ENCODE data around the gene SLC9C1. TPM values are rescaled to one million over a fixed set of nuclear protein-coding genes. Genes with fewer than 3 reads are reported as not detected.

SLC9C1 gene
- total RNA-seq, 1 experiment from 2014 or later, result not detected

DNA sequence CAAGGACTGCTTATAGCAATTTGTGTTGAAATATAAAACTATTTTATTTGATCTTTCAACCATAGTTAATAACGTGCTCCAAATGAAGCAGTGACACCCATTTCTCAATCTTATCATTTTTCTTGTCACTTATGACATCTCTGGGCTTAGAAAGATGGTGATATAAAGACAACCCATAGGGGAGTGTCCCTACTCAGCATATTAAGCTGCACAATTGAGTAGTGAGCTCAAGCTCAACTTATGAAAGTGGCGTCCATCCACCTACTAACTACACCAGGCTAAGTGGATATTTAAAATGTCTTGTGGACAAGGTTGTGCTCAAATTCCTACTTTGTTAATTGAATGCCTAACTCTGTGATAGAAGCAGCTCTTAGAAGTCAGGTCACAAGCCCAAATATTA lies 46.7 kb downstream of the SLC9C1 start:
- no peaks in the 10 kb centered on the region for H3K9me3 ChIP-seq (ENCODE audit: low read depth, low read length, poor library complexity, severe bottlenecking)
- TF ChIP-seq, protein P1, sequence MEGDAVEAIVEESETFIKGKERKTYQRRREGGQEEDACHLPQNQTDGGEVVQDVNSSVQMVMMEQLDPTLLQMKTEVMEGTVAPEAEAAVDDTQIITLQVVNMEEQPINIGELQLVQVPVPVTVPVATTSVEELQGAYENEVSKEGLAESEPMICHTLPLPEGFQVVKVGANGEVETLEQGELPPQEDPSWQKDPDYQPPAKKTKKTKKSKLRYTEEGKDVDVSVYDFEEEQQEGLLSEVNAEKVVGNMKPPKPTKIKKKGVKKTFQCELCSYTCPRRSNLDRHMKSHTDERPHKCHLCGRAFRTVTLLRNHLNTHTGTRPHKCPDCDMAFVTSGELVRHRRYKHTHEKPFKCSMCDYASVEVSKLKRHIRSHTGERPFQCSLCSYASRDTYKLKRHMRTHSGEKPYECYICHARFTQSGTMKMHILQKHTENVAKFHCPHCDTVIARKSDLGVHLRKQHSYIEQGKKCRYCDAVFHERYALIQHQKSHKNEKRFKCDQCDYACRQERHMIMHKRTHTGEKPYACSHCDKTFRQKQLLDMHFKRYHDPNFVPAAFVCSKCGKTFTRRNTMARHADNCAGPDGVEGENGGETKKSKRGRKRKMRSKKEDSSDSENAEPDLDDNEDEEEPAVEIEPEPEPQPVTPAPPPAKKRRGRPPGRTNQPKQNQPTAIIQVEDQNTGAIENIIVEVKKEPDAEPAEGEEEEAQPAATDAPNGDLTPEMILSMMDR (conservative IDR thresholded peaks at IDR 0.05; ENCODE audit: low read depth, low read length), result no peak
- no peak for TF ChIP-seq EZH2 (IDR thresholded peaks at IDR 0.05; ENCODE audit: borderline replicate concordance, low read depth, low read length, poor library complexity, severe bottlenecking)
- POLR2A ChIA-PET (ENCODE audit: low non-redundant PET), result no interaction called here
- no TSS peak for BruUV-seq (replicated peaks)
- DNase-seq (ENCODE audit: low spot score), result no peak
- intact Hi-C loops (cut with micrococcal nuclease; ENCODE audit: unreplicated experiment), result no loop called here
- CTCF ChIA-PET, result no interaction called here
- no peak overlapping the region for H3K4me3 ChIP-seq (ENCODE audit: low read depth, low read length, poor library complexity, severe bottlenecking)
- no peaks in the 10 kb centered on the region for H3K4me1 ChIP-seq (ENCODE audit: insufficient read depth, low read length, poor library complexity, severe bottlenecking)
- H3K27ac ChIP-seq (ENCODE audit: low read depth, low read length, poor library complexity, severe bottlenecking), result no peak overlapping the region
- no peaks in the 10 kb centered on the region for H3K36me3 ChIP-seq (ENCODE audit: insufficient read depth, low read length, poor library complexity, severe bottlenecking)
- H3K27me3 ChIP-seq (replicated peaks; ENCODE audit: insufficient read depth, low read depth, low read length, poor library complexity), result peaks cover 4% of the 10 kb centered on the region

DNA sequence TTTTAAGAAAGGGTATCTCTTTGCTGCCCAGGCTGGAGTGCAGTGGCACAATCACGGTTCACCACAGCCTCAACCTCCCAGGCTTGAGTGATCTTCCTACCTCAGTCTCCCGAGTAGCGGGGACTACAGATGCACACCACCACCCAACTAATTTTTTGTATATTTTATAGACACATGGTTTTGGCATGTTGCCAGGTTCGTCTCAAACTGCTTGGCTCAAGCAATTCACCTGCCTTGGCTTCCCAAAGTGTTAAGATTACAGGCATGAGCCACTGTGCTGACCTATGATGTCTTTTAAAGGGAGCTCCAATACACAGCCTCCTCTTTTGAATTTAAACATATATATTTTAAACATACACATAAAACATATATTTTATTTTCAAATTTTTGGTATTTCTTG lies 60.9 kb downstream of the SLC9C1 start:
- H3K27ac ChIP-seq (ENCODE audit: low read depth, low read length, poor library complexity, severe bottlenecking), result no peak overlapping the region
- H3K27me3 ChIP-seq (replicated peaks; ENCODE audit: insufficient read depth, low read depth, low read length, poor library complexity), result no peaks in the 10 kb centered on the region
- H3K4me3 ChIP-seq (ENCODE audit: low read depth, low read length, poor library complexity, severe bottlenecking), result no peak overlapping the region
- CTCF ChIA-PET, result no interaction called here
- no peaks in the 10 kb centered on the region for H3K36me3 ChIP-seq (ENCODE audit: insufficient read depth, low read length, poor library complexity, severe bottlenecking)
- intact Hi-C loops (cut with micrococcal nuclease; ENCODE audit: unreplicated experiment), result no loop called here
- no peak for TF ChIP-seq EZH2 (IDR thresholded peaks at IDR 0.05; ENCODE audit: borderline replicate concordance, low read depth, low read length, poor library complexity, severe bottlenecking)
- TF ChIP-seq, protein P1 (conservative IDR thresholded peaks at IDR 0.05; ENCODE audit: low read depth, low read length), result no peak
- no TSS peak for BruUV-seq (replicated peaks)
- DNase-seq (ENCODE audit: low spot score), result no peak
- H3K9me3 ChIP-seq (ENCODE audit: low read depth, low read length, poor library complexity, severe bottlenecking), result no peaks in the 10 kb centered on the region
- POLR2A ChIA-PET (ENCODE audit: low non-redundant PET), result no interaction called here
- no peaks in the 10 kb centered on the region for H3K4me1 ChIP-seq (ENCODE audit: insufficient read depth, low read length, poor library complexity, severe bottlenecking)

- POLR2A ChIA-PET (ENCODE audit: low non-redundant PET), result no interaction called here
- H3K27ac ChIP-seq (ENCODE audit: low read depth, low read length, poor library complexity, severe bottlenecking), result no peak overlapping the region
- BruUV-seq (replicated peaks), result no TSS peak
- CTCF ChIA-PET, result no interaction called here
- H3K4me1 ChIP-seq (ENCODE audit: insufficient read depth, low read length, poor library complexity, severe bottlenecking), result no peaks in the 10 kb centered on the region
- no peak overlapping the region for H3K4me3 ChIP-seq (ENCODE audit: low read depth, low read length, poor library complexity, severe bottlenecking)
- DNase-seq (ENCODE audit: low spot score), result no peak
- intact Hi-C loops (cut with micrococcal nuclease; ENCODE audit: unreplicated experiment), result no loop called here
- TF ChIP-seq, protein P1 (conservative IDR thresholded peaks at IDR 0.05; ENCODE audit: low read depth, low read length), result no peak
- no peak for TF ChIP-seq EZH2 (IDR thresholded peaks at IDR 0.05; ENCODE audit: borderline replicate concordance, low read depth, low read length, poor library complexity, severe bottlenecking)
- no peaks in the 10 kb centered on the region for H3K27me3 ChIP-seq (replicated peaks; ENCODE audit: insufficient read depth, low read depth, low read length, poor library complexity)
- no peaks in the 10 kb centered on the region for H3K36me3 ChIP-seq (ENCODE audit: insufficient read depth, low read length, poor library complexity, severe bottlenecking)
- H3K9me3 ChIP-seq (ENCODE audit: low read depth, low read length, poor library complexity, severe bottlenecking), result no peaks in the 10 kb centered on the region
Measured at GRCh38 chr3:112231727-112232126, 62.3 kb downstream of the SLC9C1 start.

All from A673 (cell line).